C4-2B (cell line): Measurements from ENCODE around the gene SKIC2.
"Not testable (repeated sequence)": the region's sequence is repeated elsewhere in the genome, so short reads cannot be mapped to it uniquely, and the experiment has no call there.

ENCODE experiments used
- ZFX ChIP-seq: fragments of 450-650 bp; IDR thresholded peaks from 2 replicates; pipeline ENCODE4 v1.6.1; 2017
- TF ChIP-seq, protein P1 (sequence below): fragments of 450-650 bp; conservative IDR thresholded peaks from 2 replicates; pipeline ENCODE4 v1.5.1; 2017; ENCODE audit warnings: mild to moderate bottlenecking

DNA sequence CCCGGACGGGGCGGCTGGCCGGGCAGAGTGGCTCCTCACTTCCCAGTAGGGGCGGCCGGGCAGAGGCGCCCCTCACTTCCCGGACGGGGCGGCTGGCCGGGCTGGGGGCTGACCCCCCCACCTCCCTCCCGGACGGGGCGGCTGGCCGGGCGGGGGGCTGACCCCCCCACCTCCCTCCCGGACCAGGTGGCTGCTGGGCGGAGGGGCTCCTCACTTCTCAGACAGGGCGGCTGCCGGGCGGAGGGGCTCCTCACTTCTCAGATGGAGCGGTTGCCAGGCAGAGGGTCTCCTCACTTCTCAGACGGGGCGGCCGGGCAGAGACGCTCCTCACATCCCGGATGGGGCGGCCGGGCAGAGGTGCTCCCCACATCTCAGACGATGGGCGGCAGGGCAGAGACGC lies 26.8 kb upstream of the SKIC2 start:
- TF ChIP-seq, protein P1, sequence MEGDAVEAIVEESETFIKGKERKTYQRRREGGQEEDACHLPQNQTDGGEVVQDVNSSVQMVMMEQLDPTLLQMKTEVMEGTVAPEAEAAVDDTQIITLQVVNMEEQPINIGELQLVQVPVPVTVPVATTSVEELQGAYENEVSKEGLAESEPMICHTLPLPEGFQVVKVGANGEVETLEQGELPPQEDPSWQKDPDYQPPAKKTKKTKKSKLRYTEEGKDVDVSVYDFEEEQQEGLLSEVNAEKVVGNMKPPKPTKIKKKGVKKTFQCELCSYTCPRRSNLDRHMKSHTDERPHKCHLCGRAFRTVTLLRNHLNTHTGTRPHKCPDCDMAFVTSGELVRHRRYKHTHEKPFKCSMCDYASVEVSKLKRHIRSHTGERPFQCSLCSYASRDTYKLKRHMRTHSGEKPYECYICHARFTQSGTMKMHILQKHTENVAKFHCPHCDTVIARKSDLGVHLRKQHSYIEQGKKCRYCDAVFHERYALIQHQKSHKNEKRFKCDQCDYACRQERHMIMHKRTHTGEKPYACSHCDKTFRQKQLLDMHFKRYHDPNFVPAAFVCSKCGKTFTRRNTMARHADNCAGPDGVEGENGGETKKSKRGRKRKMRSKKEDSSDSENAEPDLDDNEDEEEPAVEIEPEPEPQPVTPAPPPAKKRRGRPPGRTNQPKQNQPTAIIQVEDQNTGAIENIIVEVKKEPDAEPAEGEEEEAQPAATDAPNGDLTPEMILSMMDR: not testable (repeated sequence)
- TF ChIP-seq ZFX: not testable (repeated sequence)
